Coronary artery (tissue), 2 donors: ENCODE results near the gene MS4A5.

Experiments used
- DNase-seq: peaks from one replicate; pipeline ENCODE4 v3.0.0-alpha.2; 2017; ENCODE audit warnings: low spot score
- H3K27ac ChIP-seq, 2 donors: fragments of 200-600 bp; sonication (generic); one replicate each; pipeline ENCODE4 v1.5.1; 2016 to 2019
- H3K4me3 ChIP-seq: fragments of 200-600 bp; sonication (generic); 2 replicates; pipeline ENCODE4 v1.5.1; 2016; ENCODE audit warnings: mild to moderate bottlenecking, moderate library complexity
- TF ChIP-seq, protein P1 (sequence below): fragments of 200-600 bp; sonication (generic); IDR thresholded peaks from one replicate; pipeline ENCODE4 v1.5.1; 2019; ENCODE audit warnings: antibody characterized with exemption

Gene MS4A5

DNA sequence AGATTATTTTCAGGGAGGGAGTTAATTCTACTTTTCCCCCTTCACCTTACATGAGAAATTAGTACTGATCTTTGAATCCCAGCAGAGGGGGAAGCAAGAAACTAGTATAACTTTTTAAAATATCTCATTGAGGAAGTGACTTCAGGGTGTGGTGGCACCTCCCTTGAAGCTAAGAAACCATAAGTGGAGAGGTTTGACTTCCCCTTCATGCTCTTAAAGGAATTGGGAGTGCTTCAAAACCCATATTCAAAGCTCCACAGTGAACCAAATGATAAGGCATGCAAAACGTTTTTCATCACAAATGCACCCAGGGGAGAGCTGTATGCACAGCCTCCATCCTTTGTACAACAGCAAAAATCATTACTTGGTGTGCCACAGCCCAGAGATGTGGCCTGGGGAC, 32.6 kb upstream of the MS4A5 start:
- Histone ChIP-seq H3K27ac (no peak overlapping the region), H3K4me3 (no peak overlapping the region)
- TF ChIP-seq, protein P1, sequence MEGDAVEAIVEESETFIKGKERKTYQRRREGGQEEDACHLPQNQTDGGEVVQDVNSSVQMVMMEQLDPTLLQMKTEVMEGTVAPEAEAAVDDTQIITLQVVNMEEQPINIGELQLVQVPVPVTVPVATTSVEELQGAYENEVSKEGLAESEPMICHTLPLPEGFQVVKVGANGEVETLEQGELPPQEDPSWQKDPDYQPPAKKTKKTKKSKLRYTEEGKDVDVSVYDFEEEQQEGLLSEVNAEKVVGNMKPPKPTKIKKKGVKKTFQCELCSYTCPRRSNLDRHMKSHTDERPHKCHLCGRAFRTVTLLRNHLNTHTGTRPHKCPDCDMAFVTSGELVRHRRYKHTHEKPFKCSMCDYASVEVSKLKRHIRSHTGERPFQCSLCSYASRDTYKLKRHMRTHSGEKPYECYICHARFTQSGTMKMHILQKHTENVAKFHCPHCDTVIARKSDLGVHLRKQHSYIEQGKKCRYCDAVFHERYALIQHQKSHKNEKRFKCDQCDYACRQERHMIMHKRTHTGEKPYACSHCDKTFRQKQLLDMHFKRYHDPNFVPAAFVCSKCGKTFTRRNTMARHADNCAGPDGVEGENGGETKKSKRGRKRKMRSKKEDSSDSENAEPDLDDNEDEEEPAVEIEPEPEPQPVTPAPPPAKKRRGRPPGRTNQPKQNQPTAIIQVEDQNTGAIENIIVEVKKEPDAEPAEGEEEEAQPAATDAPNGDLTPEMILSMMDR = no peak
- no peak for DNase-seq

DNA sequence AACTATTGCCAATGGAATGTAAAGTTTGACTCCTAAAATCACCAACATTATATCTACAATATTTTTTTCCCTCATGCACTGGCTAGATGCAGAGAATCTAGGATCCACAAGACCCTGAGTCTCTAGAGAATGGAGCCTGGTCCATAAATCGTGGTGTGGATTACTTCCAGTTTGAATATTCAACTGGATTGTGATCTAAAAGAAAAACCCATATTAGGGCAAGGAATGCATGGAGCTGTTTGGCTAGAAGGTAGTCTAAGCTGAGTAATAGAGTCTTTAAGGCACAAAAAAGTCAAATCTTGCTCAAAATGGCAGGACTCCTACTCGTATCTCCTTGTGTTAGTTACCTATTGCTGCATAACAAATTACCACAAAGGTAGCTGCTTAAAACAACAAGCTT, 9.4 kb upstream of the MS4A5 start:
- DNase-seq = no peak
- TF ChIP-seq, protein P1 = no peak
- no peak overlapping the region for H3K4me3 ChIP-seq
- H3K27ac ChIP-seq = no peak overlapping the region

DNA sequence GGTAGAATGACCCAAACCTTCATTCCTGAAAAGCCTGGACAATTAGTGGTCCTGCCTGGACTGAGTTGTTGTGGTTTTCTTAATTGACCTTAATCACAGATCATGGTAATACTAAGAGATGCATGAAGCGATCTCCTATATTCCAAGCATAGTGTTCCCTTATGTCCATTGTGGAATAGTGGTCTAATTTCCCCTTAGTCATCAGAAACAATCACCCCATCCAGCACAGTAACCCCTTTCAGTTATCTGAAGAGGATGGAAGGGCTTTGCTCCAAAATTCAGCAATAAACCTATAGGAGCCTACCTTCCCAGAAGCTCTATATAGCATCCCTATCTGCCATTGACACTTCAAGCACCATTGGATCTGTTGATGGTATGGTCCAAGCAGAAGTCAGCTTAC, 6.8 kb upstream of the MS4A5 start:
- TF ChIP-seq, protein P1 = no peak
- DNase-seq = no peak
- Histone ChIP-seq H3K27ac (no peak overlapping the region), H3K4me3 (no peak overlapping the region)

GRCh38 chr11:60428517-60428916, 855 bp upstream of the MS4A5 start:
- no peak for DNase-seq
- H3K4me3 ChIP-seq = no peak overlapping the region
- TF ChIP-seq, protein P1 = no peak

DNA sequence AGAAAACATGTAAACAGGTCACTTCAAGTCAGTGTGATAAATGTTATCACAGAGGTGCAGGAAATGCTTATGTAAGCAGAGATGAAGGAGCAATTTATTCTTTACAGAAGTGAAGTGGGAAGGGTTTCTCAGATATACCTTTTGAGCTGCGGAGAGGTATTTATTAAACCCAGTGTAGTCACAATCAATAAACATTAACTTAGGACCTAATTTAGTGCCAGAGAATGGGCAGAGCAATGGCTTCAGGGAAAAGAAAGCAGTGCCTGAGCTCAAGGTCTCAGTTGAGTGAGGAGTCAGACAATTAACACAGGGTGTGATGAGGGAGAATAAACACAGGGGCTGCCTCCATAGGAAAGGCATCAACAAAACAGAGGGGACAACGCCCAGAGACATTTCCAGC, 1.9 kb downstream of the MS4A5 start:
- Histone ChIP-seq H3K4me3 (no peak overlapping the region), H3K27ac (no peak overlapping the region)
- TF ChIP-seq, protein P1 = no peak
- no peak for DNase-seq

More at GRCh38 chr11:60428517-60428916, 855 bp upstream of the MS4A5 start:
- no peak overlapping the region for H3K27ac ChIP-seq

DNA sequence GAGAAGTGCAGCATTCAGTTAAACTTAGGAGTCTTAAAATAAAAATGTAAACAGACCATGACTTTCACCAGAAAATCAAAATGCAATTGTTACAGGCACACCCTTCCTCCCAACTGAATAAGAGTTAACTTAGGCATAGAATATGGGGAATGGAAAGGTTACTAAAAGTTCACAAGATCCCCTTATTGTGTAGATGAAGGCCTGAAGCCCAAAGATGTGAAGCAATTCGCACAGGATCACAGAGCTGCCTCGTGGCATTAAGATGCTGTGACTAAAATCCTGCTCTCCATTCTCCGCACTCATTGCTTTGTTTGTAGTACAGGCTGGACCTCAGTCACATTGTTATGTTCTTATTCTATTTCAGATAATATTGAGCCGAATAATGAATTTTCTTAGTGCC, 4.0 kb downstream of the MS4A5 start:
- DNase-seq = no peak
- no peak overlapping the region for H3K27ac ChIP-seq
- TF ChIP-seq, protein P1 = no peak
- no peak overlapping the region for H3K4me3 ChIP-seq

- TF ChIP-seq, protein P1 = no peak
- no peak overlapping the region for H3K27ac ChIP-seq
- no peak for DNase-seq
Measured at GRCh38 chr11:60447070-60447469, 17.7 kb downstream of the MS4A5 start.

More at GRCh38 chr11:60447070-60447469, 17.7 kb downstream of the MS4A5 start:
- no peak overlapping the region for H3K4me3 ChIP-seq
